ENCODE measurements around the gene PRKCE. TPM values are rescaled to one million over a fixed set of nuclear protein-coding genes. Genes with fewer than 3 reads are reported as not detected.

The PRKCE gene
- polyA plus RNA-seq, 3 donors = 1.3 to 7.7 (median 2.3) TPM

DNA sequence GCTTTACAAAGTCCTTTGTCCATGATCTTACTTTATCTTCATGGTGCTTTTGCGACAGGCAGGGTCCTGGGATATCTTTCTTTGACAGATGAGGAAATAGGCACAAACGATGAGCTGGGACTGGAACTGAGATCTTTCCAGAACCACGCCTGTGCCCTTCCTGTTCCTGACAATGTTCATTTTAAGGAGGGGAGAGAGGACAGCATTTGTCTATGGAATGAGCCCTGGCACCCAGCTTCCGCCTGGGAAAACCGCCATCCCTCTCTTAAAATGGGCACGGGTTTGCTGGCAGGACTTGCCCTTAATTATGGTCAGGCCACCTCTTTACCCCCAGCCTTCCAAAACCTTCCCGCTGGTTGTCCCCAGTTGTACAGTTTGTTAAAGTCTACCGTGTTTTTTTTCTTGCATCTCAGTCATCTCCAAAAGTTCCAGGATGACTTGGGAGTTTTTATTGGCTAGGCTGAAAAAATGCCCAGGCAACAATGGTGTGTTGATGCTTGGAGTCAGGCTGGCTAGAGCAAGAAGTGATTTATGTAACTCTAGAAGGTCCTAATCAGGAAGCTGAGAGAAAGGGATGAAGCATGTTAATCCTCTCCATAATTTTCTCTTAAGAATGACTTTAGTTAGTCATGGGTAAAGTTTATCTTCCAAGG is 380.8 kb downstream of the PRKCE start:
- intact Hi-C loops (cut with micrococcal nuclease) = no loop called here
- Mint-ChIP-seq H3K27ac (no peak overlapping the region), H3K36me3 (peaks cover 4 to 21% of the 10 kb centered on the region in 2 donors), H3K4me1 (no peaks in the 10 kb centered on the region), H3K4me3 (no peak overlapping the region), H3K9me3 (no peaks in the 10 kb centered on the region), H3K27me3 (ENCODE audit: low read depth in 3 of 3) (peaks cover 0 to 1% (median 0%) of the 10 kb centered on the region in 3 donors)
- Histone ChIP-seq H3K9ac (ENCODE audit: insufficient read depth, low read length, poor library complexity, severe bottlenecking) (no peak overlapping the region), H3K4me3 (replicated peaks in 1 of 3; ENCODE audit: low read depth in 2 of 3, low read length in 3 of 3) (no peak overlapping the region), H3K4me2 (replicated peaks; ENCODE audit: extremely low read depth, low read length, poor library complexity, severe bottlenecking) (no peak overlapping the region), H3K79me2 (ENCODE audit: insufficient read depth, low read length) (no peaks in the 10 kb centered on the region), H3K36me3 (replicated peaks in 1 of 2; ENCODE audit: control insufficient read depth in 1 of 2, insufficient read depth in 2 of 2, low read length in 2 of 2) (no peaks in the 10 kb centered on the region), H3K9me3 (replicated peaks in 1 of 2; ENCODE audit: control insufficient read depth in 1 of 2, insufficient read depth in 1 of 2, low read length in 2 of 2) (no peaks in the 10 kb centered on the region), H3K27me3 (ENCODE audit: control insufficient read depth in 2 of 2, insufficient read depth in 2 of 2, low read length in 2 of 2) (no peaks in the 10 kb centered on the region), H2AFZ (ENCODE audit: insufficient read depth, low read depth, low read length, poor library complexity, severe bottlenecking) (no peak overlapping the region), H3K27ac (ENCODE audit: low read depth in 1 of 2, low read length in 2 of 2) (no peak overlapping the region), H3K4me1 (ENCODE audit: control insufficient read depth in 1 of 2, insufficient read depth in 2 of 2, low read length in 2 of 2) (no peaks in the 10 kb centered on the region), H4K20me1 (ENCODE audit: insufficient read depth, low read length) (no peaks in the 10 kb centered on the region)
- no peak for DNase-seq
- WGBS (ENCODE audit: insufficient coverage) = 85% methylated on average over 5 of the region's 8 CpGs
- TF ChIP-seq, protein P1, sequence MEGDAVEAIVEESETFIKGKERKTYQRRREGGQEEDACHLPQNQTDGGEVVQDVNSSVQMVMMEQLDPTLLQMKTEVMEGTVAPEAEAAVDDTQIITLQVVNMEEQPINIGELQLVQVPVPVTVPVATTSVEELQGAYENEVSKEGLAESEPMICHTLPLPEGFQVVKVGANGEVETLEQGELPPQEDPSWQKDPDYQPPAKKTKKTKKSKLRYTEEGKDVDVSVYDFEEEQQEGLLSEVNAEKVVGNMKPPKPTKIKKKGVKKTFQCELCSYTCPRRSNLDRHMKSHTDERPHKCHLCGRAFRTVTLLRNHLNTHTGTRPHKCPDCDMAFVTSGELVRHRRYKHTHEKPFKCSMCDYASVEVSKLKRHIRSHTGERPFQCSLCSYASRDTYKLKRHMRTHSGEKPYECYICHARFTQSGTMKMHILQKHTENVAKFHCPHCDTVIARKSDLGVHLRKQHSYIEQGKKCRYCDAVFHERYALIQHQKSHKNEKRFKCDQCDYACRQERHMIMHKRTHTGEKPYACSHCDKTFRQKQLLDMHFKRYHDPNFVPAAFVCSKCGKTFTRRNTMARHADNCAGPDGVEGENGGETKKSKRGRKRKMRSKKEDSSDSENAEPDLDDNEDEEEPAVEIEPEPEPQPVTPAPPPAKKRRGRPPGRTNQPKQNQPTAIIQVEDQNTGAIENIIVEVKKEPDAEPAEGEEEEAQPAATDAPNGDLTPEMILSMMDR (IDR thresholded peaks at IDR 0.05) = no peak

GRCh38 chr2:46032996-46033395 is 381.5 kb downstream of the PRKCE start:
- Mint-ChIP-seq H3K27ac (no peak overlapping the region), H3K9me3 (no peaks in the 10 kb centered on the region), H3K4me1 (no peaks in the 10 kb centered on the region), H3K36me3 (peaks cover 4 to 18% of the 10 kb centered on the region in 2 donors), H3K4me3 (no peak overlapping the region), H3K27me3 (ENCODE audit: low read depth in 3 of 3) (peaks cover 0 to 1% (median 0%) of the 10 kb centered on the region in 3 donors)
- Histone ChIP-seq H3K27ac (ENCODE audit: low read depth in 1 of 2, low read length in 2 of 2) (no peak overlapping the region), H2AFZ (ENCODE audit: insufficient read depth, low read depth, low read length, poor library complexity, severe bottlenecking) (no peak overlapping the region), H3K27me3 (ENCODE audit: control insufficient read depth in 2 of 2, insufficient read depth in 2 of 2, low read length in 2 of 2) (no peaks in the 10 kb centered on the region), H3K9ac (ENCODE audit: insufficient read depth, low read length, poor library complexity, severe bottlenecking) (no peak overlapping the region), H3K9me3 (replicated peaks in 1 of 2; ENCODE audit: control insufficient read depth in 1 of 2, insufficient read depth in 1 of 2, low read length in 2 of 2) (no peaks in the 10 kb centered on the region), H3K4me2 (replicated peaks; ENCODE audit: extremely low read depth, low read length, poor library complexity, severe bottlenecking) (no peak overlapping the region), H4K20me1 (ENCODE audit: insufficient read depth, low read length) (no peaks in the 10 kb centered on the region), H3K4me1 (ENCODE audit: control insufficient read depth in 1 of 2, insufficient read depth in 2 of 2, low read length in 2 of 2) (no peaks in the 10 kb centered on the region), H3K36me3 (replicated peaks in 1 of 2; ENCODE audit: control insufficient read depth in 1 of 2, insufficient read depth in 2 of 2, low read length in 2 of 2) (no peaks in the 10 kb centered on the region), H3K4me3 (replicated peaks in 1 of 3; ENCODE audit: low read depth in 2 of 3, low read length in 3 of 3) (no peak overlapping the region), H3K79me2 (ENCODE audit: insufficient read depth, low read length) (no peaks in the 10 kb centered on the region)
- intact Hi-C loops (cut with micrococcal nuclease) = no loop called here
- TF ChIP-seq, protein P1 (IDR thresholded peaks at IDR 0.05) = no peak
- peak in 1 of 3 donors; percentile 29 for DNase-seq
- WGBS (ENCODE audit: insufficient coverage) = 100% methylated on average over 2 of the region's 5 CpGs
